Epithelial cell of esophagus (primary cell): ENCODE data around the gene CIPC.
A peak's percentile ranks its signal among the peaks of the same experiment; 100 is the strongest.

Experiments
- DNase-seq: peaks from one replicate; pipeline ENCODE4 v3.0.0; 2010; ENCODE audit warnings: low read depth
- H3K4me3 ChIP-seq: 2 replicates; pipeline ENCODE4 v1.5.1; 2011; ENCODE audit warnings: mild to moderate bottlenecking, low read length, control low read depth
- CTCF ChIP-seq: IDR thresholded peaks from 2 replicates; pipeline ENCODE4 v1.5.1; 2011; ENCODE audit warnings: low read depth, mild to moderate bottlenecking, low read length, control low read depth, inconsistent platforms; ENCODE audit not compliant: insufficient read depth; ENCODE audit errors: missing control alignments

The CIPC gene

DNA sequence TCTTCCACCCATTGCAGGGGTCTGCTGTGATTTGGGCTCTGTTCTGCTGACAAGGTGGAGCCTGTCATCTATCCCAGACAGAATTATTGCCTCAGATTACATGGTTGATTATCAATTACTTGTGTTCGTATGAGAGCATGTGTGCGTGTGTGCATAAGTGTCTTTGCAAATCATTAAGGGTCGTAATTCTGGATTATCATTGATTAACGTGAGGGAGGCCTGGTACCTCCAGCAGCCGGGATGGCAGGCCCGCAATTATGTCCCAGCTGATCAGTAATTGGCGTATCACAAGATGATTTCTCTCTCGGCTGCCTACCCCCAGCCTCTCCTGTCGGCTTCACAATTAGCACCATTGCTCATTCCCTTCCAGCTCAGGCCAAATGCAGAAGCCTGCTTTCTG lies 39.9 kb upstream of the CIPC start:
- no peak for DNase-seq
- no peak for TF ChIP-seq CTCF
- H3K4me3 ChIP-seq = no peak overlapping the region

DNA sequence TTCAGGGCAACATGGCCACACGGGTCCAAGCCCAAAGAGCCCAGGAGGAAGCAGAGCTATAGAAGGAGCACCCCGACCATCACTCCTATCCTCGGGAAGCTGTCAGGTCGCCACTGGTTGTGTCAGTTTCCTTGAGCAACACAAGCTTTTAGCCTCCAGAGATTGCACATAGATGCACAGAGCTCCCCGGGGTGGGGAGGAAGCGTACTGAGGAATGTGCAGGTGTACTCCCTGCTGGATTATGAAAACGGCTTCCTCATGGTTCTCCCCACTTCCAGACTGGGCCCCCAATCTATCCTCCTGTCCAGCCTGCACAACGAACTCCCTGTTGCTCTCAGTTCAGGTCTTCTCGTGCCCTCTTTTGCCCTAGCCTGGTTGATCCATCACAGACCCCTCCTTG lies 39.3 kb upstream of the CIPC start:
- no peak for DNase-seq
- no peak for TF ChIP-seq CTCF
- no peak overlapping the region for H3K4me3 ChIP-seq

GRCh38 chr14:77059276-77059915 lies 38.7 kb upstream of the CIPC start:
- no peak overlapping the region for H3K4me3 ChIP-seq
- peak; percentile 79 for DNase-seq
- no peak for TF ChIP-seq CTCF

GRCh38 chr14:77061630-77062257 lies 36.3 kb upstream of the CIPC start:
- H3K4me3 ChIP-seq = no peak overlapping the region
- DNase-seq = no peak
- TF ChIP-seq CTCF = no peak

- DNase-seq = no peak
- TF ChIP-seq CTCF = no peak
Measured at GRCh38 chr14:77062261-77062660, 35.8 kb upstream of the CIPC start.

GRCh38 chr14:77063571-77064171 lies 34.4 kb upstream of the CIPC start:
- H3K4me3 ChIP-seq = no peak overlapping the region
- TF ChIP-seq CTCF = no peak
- no peak for DNase-seq

More at GRCh38 chr14:77062261-77062660, 35.8 kb upstream of the CIPC start:
- no peak overlapping the region for H3K4me3 ChIP-seq
